IMR-90 (cell line): ENCODE data around the gene COL15A1. TPM values are rescaled to one million over a fixed set of nuclear protein-coding genes. Genes with fewer than 3 reads are reported as not detected.

Experiments used
- ATAC-seq: fragments of 200-7000 bp; cut with Tn5 transposase; 2 replicates; pipeline ENCODE4 v1.9.1; 2020; ENCODE audit warnings: low read depth, mild to moderate bottlenecking, moderate library complexity
- BruUV-seq: library from RNA; stranded (reverse); fragments of 400-500 nt; replicated peaks from 2 replicates; lab custom pipeline; 2021; lab: Mats Ljungman, UMichigan
- CTCF ChIA-PET: fragments of 300-600 bp; formaldehyde crosslinking; extraction: SDS; loops from one replicate; lab custom pipeline; 2021; ENCODE audit warnings: antibody characterized with exemption; lab: Yijun Ruan, JAX
- POLR2A ChIA-PET: fragments of 300-600 bp; sonication (Branson Sonifier 250); formaldehyde crosslinking; loops from one replicate; lab custom pipeline; 2022; ENCODE audit warnings: antibody characterized with exemption; ENCODE audit not compliant: unreplicated experiment; lab: Charles Lee
- DNase-seq: peaks from one replicate; pipeline ENCODE4 v3.0.0; 2013
- H2AFZ ChIP-seq: replicated peaks from 2 replicates; pipeline ENCODE3; 2013; ENCODE audit warnings: low read length, mild to moderate bottlenecking; ENCODE audit not compliant: poor library complexity
- H2AK5ac ChIP-seq: 2 replicates; pipeline ENCODE4 v1.6.1; 2013; ENCODE audit warnings: low read depth, low read length, inconsistent platforms
- H2AK9ac ChIP-seq: replicated peaks from 2 replicates; pipeline ENCODE3; 2013; ENCODE audit warnings: mild to moderate bottlenecking, low read depth, low read length, moderate library complexity; ENCODE audit not compliant: poor library complexity
- H2BK120ac ChIP-seq: 2 replicates; pipeline ENCODE4 v1.6.1; 2013; ENCODE audit warnings: low read depth, low read length, inconsistent platforms
- H2BK15ac ChIP-seq: 3 replicates; pipeline ENCODE4 v1.6.1; 2013; ENCODE audit warnings: low read depth, low read length, inconsistent platforms
- H2BK20ac ChIP-seq: 2 replicates; pipeline ENCODE4 v1.6.1; 2013; ENCODE audit warnings: low read depth, mild to moderate bottlenecking, inconsistent platforms, low read length, moderate library complexity
- H2BK5ac ChIP-seq: 2 replicates; pipeline ENCODE4 v1.6.1; 2013; ENCODE audit warnings: mild to moderate bottlenecking, low read depth, low read length, inconsistent platforms; ENCODE audit not compliant: poor library complexity, severe bottlenecking
- H3K14ac ChIP-seq: replicated peaks from 2 replicates; pipeline ENCODE4 v1.6.1; 2013; ENCODE audit warnings: low read depth, low read length, inconsistent platforms
- H3K18ac ChIP-seq: 2 replicates; pipeline ENCODE4 v1.6.1; 2013; ENCODE audit warnings: low read depth, low read length, control low read depth
- H3K23ac ChIP-seq: 2 replicates; pipeline ENCODE4 v1.6.1; 2013; ENCODE audit warnings: low read depth, low read length, inconsistent platforms
- H3K27ac ChIP-seq: 2 replicates; pipeline ENCODE4 v1.5.1; 2013; ENCODE audit warnings: mild to moderate bottlenecking, control low read depth, low read length; ENCODE audit not compliant: insufficient read depth
- H3K27me3 ChIP-seq: 2 replicates; pipeline ENCODE4 v1.6.1; 2013; ENCODE audit warnings: low read length; ENCODE audit not compliant: control insufficient read depth, insufficient read depth
- H3K36me3 ChIP-seq: 2 replicates; pipeline ENCODE4 v1.6.1; 2013; ENCODE audit warnings: low read length, mixed read lengths; ENCODE audit not compliant: control insufficient read depth, insufficient read depth
- H3K4ac ChIP-seq: 2 replicates; pipeline ENCODE4 v1.6.1; 2013; ENCODE audit warnings: low read depth, low read length, inconsistent platforms
- H3K4me1 ChIP-seq: 2 replicates; pipeline ENCODE4 v1.6.1; 2013; ENCODE audit warnings: low read length, mixed read lengths; ENCODE audit not compliant: control insufficient read depth, insufficient read depth
- H3K4me2 ChIP-seq: 2 replicates; pipeline ENCODE4 v1.6.1; 2013; ENCODE audit warnings: low read depth, mild to moderate bottlenecking, control low read depth, low read length, moderate library complexity
- H3K4me3 ChIP-seq: 2 replicates; pipeline ENCODE4 v1.5.1; 2013; ENCODE audit warnings: low read depth, mild to moderate bottlenecking, control low read depth, low read length, moderate library complexity; ENCODE audit not compliant: insufficient read depth
- H3K56ac ChIP-seq: 2 replicates; pipeline ENCODE4 v1.6.1; 2013; ENCODE audit warnings: low read length, inconsistent platforms; ENCODE audit not compliant: insufficient read depth; ENCODE audit errors: extremely low read depth
- H3K79me1 ChIP-seq, 2 experiments: 2 replicates each; pipeline ENCODE4 v1.6.1; 2013; ENCODE audit warnings: low read length in 2 of 2, inconsistent platforms in 1 of 2, low read depth in 1 of 2
- H3K9ac ChIP-seq: 2 replicates; pipeline ENCODE4 v1.6.1; 2013; ENCODE audit warnings: low read depth, low read length, control low read depth
- H3K9me1 ChIP-seq: 2 replicates; pipeline ENCODE4 v1.6.1; 2013; ENCODE audit warnings: low read length, inconsistent platforms; ENCODE audit not compliant: insufficient read depth
- H3K9me3 ChIP-seq: 2 replicates; pipeline ENCODE4 v1.6.1; 2013; ENCODE audit warnings: low read length; ENCODE audit not compliant: control insufficient read depth, insufficient read depth
- H4K20me1 ChIP-seq: 2 replicates; pipeline ENCODE4 v1.6.1; 2013; ENCODE audit warnings: low read length, inconsistent platforms; ENCODE audit not compliant: insufficient read depth
- H4K5ac ChIP-seq: 2 replicates; pipeline ENCODE4 v1.6.1; 2013; ENCODE audit warnings: mild to moderate bottlenecking, low read depth, low read length, control low read depth
- H4K8ac ChIP-seq, 2 experiments: 2 replicates each; pipeline ENCODE4 v1.6.1; 2013; ENCODE audit warnings: low read depth in 2 of 2, low read length in 2 of 2, control low read depth in 1 of 2, inconsistent platforms in 1 of 2
- H4K91ac ChIP-seq: 2 replicates; pipeline ENCODE4 v1.6.1; 2013; ENCODE audit warnings: low read depth, low read length, inconsistent platforms; ENCODE audit not compliant: insufficient read depth
- BHLHE40 ChIP-seq: fragments of 150-350 bp; IDR thresholded peaks from 2 replicates; pipeline ENCODE4 v1.6.1; 2016; ENCODE audit warnings: mild to moderate bottlenecking, low read depth, low read length
- CEBPB ChIP-seq: IDR thresholded peaks from 2 replicates; pipeline ENCODE4 v1.6.1; 2012; ENCODE audit warnings: low read depth, low read length, improper control_type of control experiment
- CHD1 ChIP-seq: IDR thresholded peaks from 2 replicates; pipeline ENCODE4 v1.6.1; 2012; ENCODE audit warnings: low read depth, low read length, improper control_type of control experiment
- CTCF ChIP-seq: conservative IDR thresholded peaks from 2 replicates; pipeline ENCODE4 v1.5.1; 2012; ENCODE audit warnings: mild to moderate bottlenecking, low read depth, low read length, improper control_type of control experiment
- ELK1 ChIP-seq: fragments of 150-350 bp; IDR thresholded peaks from 2 replicates; pipeline ENCODE4 v1.6.1; 2016; ENCODE audit warnings: low read depth, mild to moderate bottlenecking, low read length, moderate library complexity, borderline replicate concordance
- FOS ChIP-seq: fragments of 150-350 bp; IDR thresholded peaks from 2 replicates; pipeline ENCODE4 v1.6.1; 2016; ENCODE audit warnings: low read depth, low read length
- MAFK ChIP-seq: IDR thresholded peaks from 2 replicates; pipeline ENCODE4 v1.6.1; 2012; ENCODE audit warnings: low read depth, low read length, improper control_type of control experiment
- MAZ ChIP-seq: IDR thresholded peaks from 2 replicates; pipeline ENCODE4 v1.6.1; 2012; ENCODE audit warnings: low read depth, mild to moderate bottlenecking, low read length, improper control_type of control experiment, moderate library complexity, borderline replicate concordance
- MXI1 ChIP-seq: IDR thresholded peaks from 2 replicates; pipeline ENCODE4 v1.6.1; 2012; ENCODE audit warnings: low read depth, mild to moderate bottlenecking, low read length, moderate library complexity, borderline replicate concordance
- NFE2L2 ChIP-seq: fragments of 150-350 bp; IDR thresholded peaks from 2 replicates; pipeline ENCODE4 v1.6.1; 2016; ENCODE audit warnings: low read depth, mild to moderate bottlenecking, low read length
- POLR2A ChIP-seq: IDR thresholded peaks from 2 replicates; pipeline ENCODE4 v1.6.1; 2012; ENCODE audit warnings: mild to moderate bottlenecking, low read depth, low read length
- RAD21 ChIP-seq: IDR thresholded peaks from 2 replicates; pipeline ENCODE4 v1.6.1; 2012; ENCODE audit warnings: low read length, improper control_type of control experiment
- RCOR1 ChIP-seq: IDR thresholded peaks from 2 replicates; pipeline ENCODE4 v1.6.1; 2012; ENCODE audit warnings: mild to moderate bottlenecking, low read length, improper control_type of control experiment; ENCODE audit not compliant: insufficient replicate concordance
- RFX5 ChIP-seq: IDR thresholded peaks from 2 replicates; pipeline ENCODE4 v1.8.0; 2012; ENCODE audit warnings: low read depth, mild to moderate bottlenecking, low read length, moderate library complexity
- SMC3 ChIP-seq: fragments of 150-350 bp; IDR thresholded peaks from 2 replicates; pipeline ENCODE4 v1.6.1; 2016; ENCODE audit warnings: low read depth, mild to moderate bottlenecking, antibody characterized with exemption, low read length, moderate library complexity
- USF2 ChIP-seq: fragments of 150-350 bp; IDR thresholded peaks from 2 replicates; pipeline ENCODE4 v1.6.1; 2017; ENCODE audit warnings: mild to moderate bottlenecking, antibody characterized with exemption, low read length, low read depth
- WGBS, 2 experiments: methylation state at CpG; one replicate each; pipeline versions ENCODE4 v1.1.5 to v1.1.7; 2013; ENCODE audit warnings: missing lambda C conversion rate in 2 of 2; ENCODE audit not compliant: insufficient read length in 1 of 2; ENCODE audit errors: extremely low coverage in 2 of 2; 5-methylcytosine and 5-hydroxymethylcytosine counted together
- dilution Hi-C: fragments of 300-500 bp; cut with HindIII; formaldehyde crosslinking; loops from one replicate; pipeline ENCODE4 v1.14.3; 2018; ENCODE audit warnings: low sequenced_read_pairs; ENCODE audit not compliant: unreplicated experiment
- in situ Hi-C: fragments of 300-500 bp; cut with MboI; formaldehyde crosslinking; loops from 3 replicates; pipeline ENCODE4 v1.14.3; 2019; ENCODE audit warnings: low sequenced_read_pairs, inconsistent platforms, mixed read lengths
- intact Hi-C: fragments of 100-400 bp; cut with micrococcal nuclease; formaldehyde crosslinking; loops from 2 replicates; pipeline ENCODE4 v1.10.0; 2022
- polyA plus RNA-seq, 3 experiments: library from polyadenylated mRNA; depleted of rRNA; stranded (reverse); fragments of >200 nt; gene quantifications; 2 replicates each; pipeline ENCODE4 v1.2.3, GENCODE V29; 2012; ENCODE audit warnings: low replicate concordance in 1 of 3
- total RNA-seq: library from RNA; depleted of rRNA; stranded (reverse); fragments of >200 nt; gene quantifications from 2 replicates; pipeline ENCODE4 v1.2.3, GENCODE V29; 2012

Gene COL15A1
- total and polyA plus RNA-seq, 2 of the 4 experiments (the other 2 are of a cell fraction): 2.2 to 3.7 TPM

GRCh38 chr9:99006979-99007378 lies 63.3 kb downstream of the COL15A1 start:
- ATAC-seq: no peak
- H2AK9ac ChIP-seq: no peak overlapping the region
- no TSS peak for BruUV-seq
- WGBS, 2 experiments: no CpG with 5 or more reads among the region's 2 CpGs
- H3K79me1 ChIP-seq: no peaks in the 10 kb centered on the region
- H4K5ac ChIP-seq: no peak overlapping the region
- no peak overlapping the region for H2BK15ac ChIP-seq
- H3K4me2 ChIP-seq: no peak overlapping the region
- dilution Hi-C loops (no loop called here), in situ Hi-C loops (no loop called here), intact Hi-C loops (no loop called here)
- peaks cover 4% of the 10 kb centered on the region; the same call in 1 of the 2 replicates for H3K9me1 ChIP-seq
- no peaks in the 10 kb centered on the region for H3K27me3 ChIP-seq
- CTCF ChIA-PET: no interaction called here
- H3K9me3 ChIP-seq: peaks cover 7% of the 10 kb centered on the region
- POLR2A ChIA-PET: no interaction called here
- H2BK5ac ChIP-seq: no peak overlapping the region
- no peak overlapping the region for H3K14ac ChIP-seq
- H3K36me3 ChIP-seq: peaks cover 42% of the 10 kb centered on the region; the same call in 1 of the 2 replicates
- TF ChIP-seq CTCF: no peak
- no peak for TF ChIP-seq RAD21
- no peak for TF ChIP-seq FOS
- TF ChIP-seq MAFK: no peak
- no peak for TF ChIP-seq POLR2A
- TF ChIP-seq USF2: no peak
- no peak for TF ChIP-seq MAZ
- TF ChIP-seq SMC3: no peak
- TF ChIP-seq CEBPB: no peak
- no peak for TF ChIP-seq RCOR1
- no peak for TF ChIP-seq CHD1
- no peak for TF ChIP-seq BHLHE40
- TF ChIP-seq NFE2L2: no peak
- no peak for TF ChIP-seq ELK1
- TF ChIP-seq MXI1: no peak
- no peak for TF ChIP-seq RFX5
- no peak overlapping the region for H4K8ac ChIP-seq
- no peak overlapping the region for H3K27ac ChIP-seq
- no peak overlapping the region for H2AK5ac ChIP-seq
- no peak overlapping the region for H3K18ac ChIP-seq
- no peak overlapping the region for H3K23ac ChIP-seq
- H4K91ac ChIP-seq: no peak overlapping the region
- H3K4ac ChIP-seq: no peak overlapping the region
- no peaks in the 10 kb centered on the region for H4K20me1 ChIP-seq
- no peak overlapping the region for H2AFZ ChIP-seq
- H3K4me1 ChIP-seq: peaks cover 4% of the 10 kb centered on the region; the same call in 1 of the 2 replicates
- DNase-seq: no peak
- no peak overlapping the region for H2BK20ac ChIP-seq
- H2BK120ac ChIP-seq: no peak overlapping the region
- no peak overlapping the region for H3K4me3 ChIP-seq
- no peak overlapping the region for H3K56ac ChIP-seq
- H3K9ac ChIP-seq: no peak overlapping the region
